K562 (cell line): Measurements from ENCODE around the gene CLUH. TPM values are rescaled to one million over a fixed set of nuclear protein-coding genes. Genes with fewer than 3 reads are reported as not detected.
"Not testable (repeated sequence)": the region's sequence is repeated elsewhere in the genome, so short reads cannot be mapped to it uniquely, and the experiment has no call there.

Source experiments
- ATAC-seq: fragments of 200-7000 bp; cut with Tn5 transposase; 3 replicates; pipeline ENCODE4 v1.9.1; 2020; ENCODE audit warnings: moderate library complexity
- BruUV-seq: library from RNA; stranded (reverse); fragments of 400-500 nt; replicated peaks from 2 replicates; lab custom pipeline; 2021; lab: Mats Ljungman, UMichigan
- CTCF ChIA-PET: fragments of 300-600 bp; formaldehyde crosslinking; extraction: SDS; loops from one replicate; lab custom pipeline; 2021; ENCODE audit warnings: low intra/inter-chr PET ratio; lab: Yijun Ruan, JAX
- POLR2A ChIA-PET: fragments of 300-600, 350-650 bp; sonication (Branson Sonifier 250); formaldehyde crosslinking; extraction: SDS; loops from one replicate; lab custom pipeline; 2021; ENCODE audit warnings: antibody characterized with exemption, inconsistent platforms; lab: Yijun Ruan, JAX
- DNase-seq, 4 experiments: peaks; one replicate each; pipeline versions ENCODE4 v3.0.0 to v3.0.0-alpha.2; 2011 to 2018; ENCODE audit warnings: low spot score in 3 of 4, mixed read lengths in 3 of 4; ENCODE audit errors: extremely low read depth in 1 of 4
- FAIRE-seq: peaks from 2 replicates; lab custom pipeline; 2011; peaks lifted over from hg19 to GRCh38; lab: Jason Lieb, UNC
- H2AFZ ChIP-seq: 2 replicates; pipeline ENCODE4 v1.6.0; 2011; ENCODE audit warnings: low read depth, low read length, control low read depth, inconsistent platforms
- H3K27ac ChIP-seq: fragments of 200-600 bp; 3 replicates; pipeline ENCODE4 v1.8.0; 2011; ENCODE audit warnings: low read depth, mild to moderate bottlenecking, control low read depth, inconsistent platforms, low read length, moderate library complexity, mixed read lengths; ENCODE audit errors: extremely low read depth
- H3K27me3 ChIP-seq, 2 experiments: fragments of 300-600 bp in 1 of 2; 2 replicates in 1 of 2; 3 replicates in 1 of 2; pipeline versions ENCODE4 v1.6.0 to v1.8.0; 2011; ENCODE audit warnings: inconsistent platforms in 2 of 2, low read length in 2 of 2, mild to moderate bottlenecking in 1 of 2, mixed read lengths in 1 of 2, moderate library complexity in 1 of 2; ENCODE audit not compliant: control insufficient read depth in 2 of 2, insufficient read depth in 2 of 2
- H3K36me3 ChIP-seq: fragments of 300-600 bp; 3 replicates; pipeline ENCODE4 v1.8.0; 2011; ENCODE audit warnings: mild to moderate bottlenecking, low read length, inconsistent platforms; ENCODE audit not compliant: control insufficient read depth, insufficient read depth
- H3K4me1 ChIP-seq, 2 experiments: fragments of 200-600 bp in 1 of 2; replicated peaks in 1 of 2; 2 replicates in 1 of 2; 3 replicates in 1 of 2; pipeline versions ENCODE4 v1.5.1 to v1.8.0; 2011; ENCODE audit warnings: inconsistent platforms in 2 of 2, low read length in 2 of 2, mild to moderate bottlenecking in 1 of 2, mixed read lengths in 1 of 2, moderate library complexity in 1 of 2; ENCODE audit not compliant: control insufficient read depth in 2 of 2, insufficient read depth in 2 of 2
- H3K4me2 ChIP-seq: 2 replicates; pipeline ENCODE4 v1.6.1; 2011; ENCODE audit warnings: low read length, control low read depth, inconsistent platforms, mixed read lengths; ENCODE audit not compliant: insufficient read depth
- H3K4me3 ChIP-seq: fragments of 200-600 bp; sonication (generic), shearing (Covaris generic); 2 replicates; pipeline ENCODE4 v1.5.1; 2016; ENCODE audit warnings: control low read depth, inconsistent platforms
- H3K79me2 ChIP-seq: fragments of 200-600 bp; 3 replicates; pipeline ENCODE4 v1.8.0; 2011; ENCODE audit warnings: low read length, inconsistent platforms; ENCODE audit not compliant: control insufficient read depth, insufficient read depth
- H3K9ac ChIP-seq, 2 experiments: 2 replicates each; pipeline versions ENCODE4 v1.6.0 to v1.6.1; 2011; ENCODE audit warnings: low read depth in 2 of 2, low read length in 2 of 2, control low read depth in 1 of 2, inconsistent platforms in 1 of 2, mild to moderate bottlenecking in 1 of 2, mixed read lengths in 1 of 2; ENCODE audit not compliant: insufficient read depth in 1 of 2
- H3K9me1 ChIP-seq: one replicate; pipeline ENCODE4 v1.6.0; 2011; ENCODE audit warnings: inconsistent platforms, mild to moderate bottlenecking, low read length, moderate library complexity; ENCODE audit not compliant: control insufficient read depth, insufficient read depth
- H3K9me3 ChIP-seq: replicated peaks from 2 replicates; pipeline ENCODE4 v1.5.1; 2011; ENCODE audit warnings: low read depth, low read length, inconsistent platforms; ENCODE audit not compliant: control insufficient read depth, insufficient read depth
- H4K20me1 ChIP-seq: replicated peaks from 2 replicates; pipeline ENCODE4 v1.6.1; 2011; ENCODE audit warnings: low read length, inconsistent platforms, mixed read lengths; ENCODE audit not compliant: control insufficient read depth, insufficient read depth
- CHD4 ChIP-seq: fragments of 200-600 bp; sonication (generic); IDR thresholded peaks from 3 replicates; pipeline ENCODE4 v1.6.1; 2012; ENCODE audit warnings: low read depth, mild to moderate bottlenecking, mixed read lengths, low read length, inconsistent platforms; ENCODE audit not compliant: insufficient read depth, insufficient replicate concordance, poor library complexity, severe bottlenecking
- MED1 ChIP-seq: sonication (generic); formaldehyde crosslinking; IDR thresholded peaks from 2 replicates; pipeline ENCODE4 v1.8.1; 2023; ENCODE audit warnings: missing genetic modification reagents, borderline replicate concordance
- PURB ChIP-seq: sonication (generic); formaldehyde crosslinking; IDR thresholded peaks from 2 replicates; pipeline ENCODE4 v1.9.0; 2021; ENCODE audit warnings: low read depth, mild to moderate bottlenecking, missing genetic modification reagents
- REST ChIP-seq, 2 experiments: fragments of 450-650 bp; formaldehyde crosslinking in 1 of 2; IDR thresholded peaks; 2 replicates each; pipeline versions ENCODE4 v1.4.0 to v1.6.1; 2014 to 2020; ENCODE audit warnings: mild to moderate bottlenecking in 2 of 2, borderline replicate concordance in 1 of 2, low read depth in 1 of 2
- SNAPC5 ChIP-seq: fragments of 250-450 bp; sonication (Bioruptor Pico); IDR thresholded peaks from 2 replicates; pipeline ENCODE4 v1.8.0; 2021; ENCODE audit warnings: moderate library complexity, mild to moderate bottlenecking, inconsistent platforms
- ZNF384 ChIP-seq: IDR thresholded peaks from 2 replicates; pipeline ENCODE4 v1.6.1; 2012; ENCODE audit warnings: low read depth, low read length, improper control_type of control experiment
- WGBS: fragments of 100-300 bp; shearing (Covaris generic); methylation state at CpG from one replicate; pipeline ENCODE4 v1.1.6; 2016; ENCODE audit warnings: low coverage, mixed read lengths; ENCODE audit not compliant: insufficient coverage; ENCODE audit errors: missing lambda C conversion rate; 5-methylcytosine and 5-hydroxymethylcytosine counted together
- in situ Hi-C: fragments of 300-500 bp; cut with MboI; formaldehyde crosslinking; loops from 4 replicates; pipeline ENCODE4 v1.15.0; 2018; ENCODE audit warnings: inconsistent platforms, mixed read lengths
- intact Hi-C: fragments of 100-400 bp; cut with micrococcal nuclease; formaldehyde crosslinking; loops from 2 replicates; pipeline ENCODE4 v1.14.2; 2022
- polyA plus RNA-seq, 8 experiments: library from polyadenylated mRNA; depleted of rRNA in 4 of 8; stranded (reverse) in 5 of 8; unstranded in 3 of 8; fragments of >200 nt; fragmentation: Nextera tagmentation in 2 of 8; fragmentation: Illumina TruSeq in 1 of 8; extraction: Ambion mirVana in 2 of 8; extraction: Trizol in 1 of 8; gene quantifications; 2 replicates each; pipeline versions ENCODE4 v1.2.1 to v1.2.3, GENCODE V29; 2011 to 2014; ENCODE audit warnings: inconsistent platforms in 1 of 8, missing spikeins in 1 of 8
- total RNA-seq, 7 experiments: library from RNA; depleted of rRNA in 6 of 7; stranded (reverse); fragments of >200 nt in 6 of 7; fragmentation: Illumina TruSeq in 2 of 7; extraction: Trizol in 2 of 7; gene quantifications; 2 replicates each; pipeline versions ENCODE4 v1.2.1 to v1.2.3, GENCODE V29; 2011 to 2021; ENCODE audit warnings: low replicate concordance in 1 of 7

The CLUH gene
- total and polyA plus RNA-seq, 9 of the 15 experiments (the other 6 are each of a cell fraction or from before 2014, with no cell fraction given), result 0.21 to 140 (median 33.2) TPM

GRCh38 chr17:2659337-2659736 is 52.2 kb downstream of the CLUH start:
- in situ Hi-C loops, H3K9me3 ChIP-seq: not testable (repeated sequence)
- TF ChIP-seq ZNF384, result peak; percentile 44; the same call in 1 of the 2 replicates
- TF ChIP-seq, all 486 proteins: peak for 1; not testable (repeated sequence) for 485
- CTCF ChIA-PET, H3K4me2 ChIP-seq, H3K9ac ChIP-seq, intact Hi-C loops, H3K4me1 ChIP-seq, H3K27ac ChIP-seq, H2AFZ ChIP-seq, FAIRE-seq, BruUV-seq, H3K36me3 ChIP-seq, H3K4me3 ChIP-seq, H4K20me1 ChIP-seq, H3K27me3 ChIP-seq, H3K9me1 ChIP-seq, ATAC-seq: not testable (repeated sequence)
- POLR2A ChIA-PET, result interaction anchor here (0.7 kb wide), 1 partner anchor 129 kb away, joined by 3 read pairs; no protein-coding TSS in a partner anchor
- H3K79me2 ChIP-seq, result peaks cover 63% of the 10 kb centered on the region
- 69% methylated on average over 2 of the region's 8 CpGs for WGBS
- peak in 1 of 4 experiments; percentile 4 for DNase-seq

GRCh38 chr17:2656283-2656682 is 55.3 kb downstream of the CLUH start:
- Histone ChIP-seq H3K9me1 (no peaks in the 10 kb centered on the region), H3K9ac (no peak overlapping the region), H3K27ac (no peak overlapping the region), H3K79me2 (peaks cover 51% of the 10 kb centered on the region), H3K4me3 (no peak overlapping the region), H3K4me2 (no peak overlapping the region), H2AFZ (no peak overlapping the region), H3K9me3 (no peaks in the 10 kb centered on the region), H3K27me3 (no peaks in the 10 kb centered on the region), H3K4me1 (no peaks in the 10 kb centered on the region; a peak in 1 of 5 replicates), H4K20me1 (0 out of 2 replicates have a peak, but pooled peaks cover 4% of the 10 kb centered on the region), H3K36me3 (peaks cover 7% of the 10 kb centered on the region; the same call in 2 of the 3 replicates)
- DNase-seq, result no peak
- BruUV-seq, result no TSS peak
- in situ Hi-C loops, result no loop called here
- no CpG with 5 or more reads among the region's 1 CpG for WGBS
- no peak for FAIRE-seq
- ChIA-PET POLR2A (no interaction called here), CTCF (no interaction called here)
- intact Hi-C loops, result no loop called here
- no peak for ATAC-seq
- TF ChIP-seq REST (IDR thresholded peaks at IDR 0.05; ENCODE audit: borderline replicate concordance) (no peak), REST (CRISPR knock-in tag; IDR thresholded peaks at IDR 0.05; ENCODE audit: low read depth) (no peak), MED1 (no peak), CHD4 (no peak), SNAPC5 (CRISPR knock-in tag) (no peak), PURB (CRISPR knock-in tag) (no peak)
